Body of pancreas (tissue), 4 donors: ENCODE data around the gene FEV.

Experiments
- CTCF ChIP-seq, 7 experiments: fragments of 450-650 bp in 4 of 7; fragments of 200-600 bp in 3 of 7; sonication (generic) in 3 of 7; IDR thresholded peaks; one replicate each; pipeline ENCODE4 v1.5.1; 2016 to 2019; ENCODE audit warnings: antibody characterized with exemption in 7 of 7
- POLR2A ChIP-seq, 3 donors: fragments of 450-650 bp; IDR thresholded peaks; one replicate each; pipeline ENCODE4 v1.6.1; 2016; ENCODE audit warnings: antibody characterized with exemption in 3 of 3, mild to moderate bottlenecking in 2 of 3

- TF ChIP-seq POLR2A (IDR thresholded peaks at IDR 0.05) (no peak), CTCF (IDR thresholded peaks at IDR 0.05) (no peak)
These were observed 16.2 kb upstream of the FEV start for GRCh38 chr2:219001100-219001576.
